Neutrophil (primary cell): Measurements from ENCODE around the gene UROC1.

Experiments used
- H3K27ac ChIP-seq: fragments of 200-600 bp; sonication (generic); 2 replicates; pipeline ENCODE4 v1.5.1; 2016; ENCODE audit warnings: mild to moderate bottlenecking, moderate library complexity
- H3K27me3 ChIP-seq: fragments of 200-600 bp; sonication (generic); 2 replicates; pipeline ENCODE4 v1.6.0; 2016; ENCODE audit warnings: mild to moderate bottlenecking
- H3K36me3 ChIP-seq: fragments of 200-600 bp; sonication (generic); 2 replicates; pipeline ENCODE4 v1.5.1; 2017
- H3K4me1 ChIP-seq, 2 experiments: fragments of 200-600 bp in 1 of 2; sonication (generic) in 1 of 2; 1 replicate in 1 of 2; 2 replicates in 1 of 2; pipeline versions ENCODE4 v1.5.1 to v1.6.1; 2013 to 2016; ENCODE audit warnings: low read depth in 1 of 2, low read length in 1 of 2, mild to moderate bottlenecking in 1 of 2, moderate library complexity in 1 of 2; ENCODE audit not compliant: control insufficient read depth in 1 of 2, insufficient read depth in 1 of 2
- H3K4me3 ChIP-seq, 2 experiments: fragments of 200-600 bp in 1 of 2; sonication (generic) in 1 of 2; 1 replicate in 1 of 2; 2 replicates in 1 of 2; pipeline ENCODE4 v1.5.1; 2013 to 2016; ENCODE audit warnings: low read depth in 1 of 2, low read length in 1 of 2, mild to moderate bottlenecking in 1 of 2, moderate library complexity in 1 of 2
- H3K9me3 ChIP-seq: fragments of 200-600 bp; sonication (generic); 2 replicates; pipeline ENCODE4 v1.5.1; 2016
- CTCF ChIP-seq: fragments of 200-600 bp; sonication (generic); IDR thresholded peaks from 2 replicates; pipeline ENCODE4 v1.5.1; 2016; ENCODE audit warnings: antibody characterized with exemption

Gene UROC1

GRCh38 chr3:126556637-126557414 is 39.3 kb upstream of the UROC1 start:
- Histone ChIP-seq H3K36me3 (no peaks in the 10 kb centered on the region), H3K27ac (no peak overlapping the region), H3K27me3 (no peaks in the 10 kb centered on the region), H3K4me1 (no peaks in the 10 kb centered on the region), H3K4me3 (no peak overlapping the region), H3K9me3 (no peaks in the 10 kb centered on the region)
- TF ChIP-seq CTCF, result no peak

GRCh38 chr3:126555795-126556636 is 38.4 kb upstream of the UROC1 start:
- no peaks in the 10 kb centered on the region for H3K36me3 ChIP-seq
- H3K9me3 ChIP-seq, result no peaks in the 10 kb centered on the region
- no peaks in the 10 kb centered on the region for H3K27me3 ChIP-seq
- no peak overlapping the region for H3K27ac ChIP-seq
- H3K4me3 ChIP-seq, result no peak overlapping the region
- TF ChIP-seq CTCF, result no peak
- H3K4me1 ChIP-seq, result no peaks in the 10 kb centered on the region

GRCh38 chr3:126554560-126555525 is 37.3 kb upstream of the UROC1 start:
- H3K36me3 ChIP-seq, result no peaks in the 10 kb centered on the region
- no peaks in the 10 kb centered on the region for H3K9me3 ChIP-seq
- no peak overlapping the region for H3K4me3 ChIP-seq
- H3K27ac ChIP-seq, result no peak overlapping the region
- no peak for TF ChIP-seq CTCF
- H3K4me1 ChIP-seq, result peaks cover 0 to 2% of the 10 kb centered on the region in 2 experiments
- no peaks in the 10 kb centered on the region for H3K27me3 ChIP-seq

- Histone ChIP-seq H3K4me3 (no peak overlapping the region), H3K27me3 (no peaks in the 10 kb centered on the region), H3K36me3 (no peaks in the 10 kb centered on the region), H3K4me1 (peaks cover 8 to 12% of the 10 kb centered on the region in 2 experiments), H3K9me3 (no peaks in the 10 kb centered on the region), H3K27ac (no peak overlapping the region)
- no peak for TF ChIP-seq CTCF
Observed at GRCh38 chr3:126553284-126554084, 35.9 kb upstream of the UROC1 start.
